SU-DHL-6 (cell line): ENCODE data around the gene PTPRG.

Source experiments
- EZH2phosphoT487 ChIP-seq: fragments of 200-600 bp; sonication (generic), shearing (Covaris generic); conservative IDR thresholded peaks from 2 replicates; pipeline ENCODE4 v1.6.1; 2018; ENCODE audit warnings: mild to moderate bottlenecking, antibody characterized with exemption, low read length, moderate library complexity, mixed read lengths
- TF ChIP-seq, protein P1 (sequence below): fragments of 200-600 bp; sonication (generic); IDR thresholded peaks from one replicate; pipeline ENCODE4 v1.5.1; 2017; ENCODE audit warnings: antibody characterized with exemption, mild to moderate bottlenecking, low read length, moderate library complexity; ENCODE audit not compliant: insufficient read depth, poor library complexity, severe bottlenecking

DNA sequence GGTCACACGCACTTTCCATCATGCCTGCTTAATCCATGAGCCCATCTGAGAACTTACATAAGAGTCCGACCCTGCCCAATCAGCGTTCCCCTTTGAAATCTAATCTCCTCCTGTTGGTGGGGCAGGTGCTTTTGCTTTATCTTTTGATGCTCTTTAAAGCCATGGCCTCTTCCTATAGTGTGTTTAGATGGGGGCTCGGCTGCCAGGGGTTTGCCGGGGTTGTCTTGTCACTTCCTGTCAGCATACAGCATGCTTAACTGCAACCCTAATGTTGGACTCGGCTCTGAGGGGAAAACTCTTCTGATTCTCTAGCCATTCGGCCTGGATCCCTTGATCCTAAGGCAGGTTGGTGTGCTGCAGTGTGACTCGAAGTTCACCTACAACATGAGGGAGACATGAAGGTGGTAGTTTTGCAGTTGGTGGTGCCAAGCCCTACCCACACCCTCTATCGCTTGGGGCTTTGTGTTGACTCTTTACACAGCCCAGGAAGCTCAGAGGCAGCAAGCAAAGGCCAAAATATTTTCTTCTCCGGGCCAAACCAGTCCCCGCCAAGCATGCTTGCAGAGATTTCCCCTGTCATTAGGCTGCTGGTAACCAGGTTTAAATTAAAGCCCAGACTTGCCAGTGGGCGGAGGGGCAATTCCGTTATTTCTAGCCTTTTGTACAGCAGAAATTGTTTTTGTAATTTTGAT is 593.2 kb downstream of the PTPRG start:
- TF ChIP-seq, protein P1, sequence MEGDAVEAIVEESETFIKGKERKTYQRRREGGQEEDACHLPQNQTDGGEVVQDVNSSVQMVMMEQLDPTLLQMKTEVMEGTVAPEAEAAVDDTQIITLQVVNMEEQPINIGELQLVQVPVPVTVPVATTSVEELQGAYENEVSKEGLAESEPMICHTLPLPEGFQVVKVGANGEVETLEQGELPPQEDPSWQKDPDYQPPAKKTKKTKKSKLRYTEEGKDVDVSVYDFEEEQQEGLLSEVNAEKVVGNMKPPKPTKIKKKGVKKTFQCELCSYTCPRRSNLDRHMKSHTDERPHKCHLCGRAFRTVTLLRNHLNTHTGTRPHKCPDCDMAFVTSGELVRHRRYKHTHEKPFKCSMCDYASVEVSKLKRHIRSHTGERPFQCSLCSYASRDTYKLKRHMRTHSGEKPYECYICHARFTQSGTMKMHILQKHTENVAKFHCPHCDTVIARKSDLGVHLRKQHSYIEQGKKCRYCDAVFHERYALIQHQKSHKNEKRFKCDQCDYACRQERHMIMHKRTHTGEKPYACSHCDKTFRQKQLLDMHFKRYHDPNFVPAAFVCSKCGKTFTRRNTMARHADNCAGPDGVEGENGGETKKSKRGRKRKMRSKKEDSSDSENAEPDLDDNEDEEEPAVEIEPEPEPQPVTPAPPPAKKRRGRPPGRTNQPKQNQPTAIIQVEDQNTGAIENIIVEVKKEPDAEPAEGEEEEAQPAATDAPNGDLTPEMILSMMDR, result no peak
- no peak for TF ChIP-seq EZH2phosphoT487
